GM19395 (cell line): ENCODE data around the gene LRRN3.
A peak's percentile ranks its signal among the peaks of the same experiment; 100 is the strongest.

Experiments used
- ATAC-seq: cut with Tn5 transposase; IDR thresholded peaks from one replicate; pipeline ENCODE4 v1.9.1; 2021; ENCODE audit warnings: mild to moderate bottlenecking, moderate library complexity; ENCODE audit not compliant: unreplicated experiment

Gene LRRN3

GRCh38 chr7:111159426-111159825, 68.5 kb downstream of the LRRN3 start:
- no peak for ATAC-seq

- no peak for ATAC-seq
These were observed 69.4 kb downstream of the LRRN3 start for GRCh38 chr7:111160297-111160696.

DNA sequence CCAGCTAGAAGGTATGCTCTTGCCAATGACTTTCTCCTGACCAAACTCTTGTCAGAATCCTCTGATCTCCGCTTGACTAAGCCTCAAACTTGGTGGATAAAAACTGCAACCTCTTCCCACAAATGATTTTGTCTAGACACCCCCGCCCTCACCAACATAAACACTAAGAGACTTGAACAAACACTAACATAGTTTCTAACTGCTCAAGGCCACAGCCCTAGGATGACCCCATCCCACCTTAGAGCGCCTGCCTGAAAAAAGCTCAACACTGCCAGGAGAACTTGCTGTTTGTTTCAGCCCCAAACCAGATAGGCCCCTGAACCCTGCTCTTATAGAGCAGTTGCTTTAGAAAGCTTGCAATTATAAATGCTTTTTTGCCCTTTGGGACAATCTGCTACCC, 71.8 kb downstream of the LRRN3 start:
- no peak for ATAC-seq

GRCh38 chr7:111164442-111164841, 73.5 kb downstream of the LRRN3 start:
- ATAC-seq: no peak

- no peak for ATAC-seq
These were observed 77.3 kb downstream of the LRRN3 start for GRCh38 chr7:111168182-111168581.

DNA sequence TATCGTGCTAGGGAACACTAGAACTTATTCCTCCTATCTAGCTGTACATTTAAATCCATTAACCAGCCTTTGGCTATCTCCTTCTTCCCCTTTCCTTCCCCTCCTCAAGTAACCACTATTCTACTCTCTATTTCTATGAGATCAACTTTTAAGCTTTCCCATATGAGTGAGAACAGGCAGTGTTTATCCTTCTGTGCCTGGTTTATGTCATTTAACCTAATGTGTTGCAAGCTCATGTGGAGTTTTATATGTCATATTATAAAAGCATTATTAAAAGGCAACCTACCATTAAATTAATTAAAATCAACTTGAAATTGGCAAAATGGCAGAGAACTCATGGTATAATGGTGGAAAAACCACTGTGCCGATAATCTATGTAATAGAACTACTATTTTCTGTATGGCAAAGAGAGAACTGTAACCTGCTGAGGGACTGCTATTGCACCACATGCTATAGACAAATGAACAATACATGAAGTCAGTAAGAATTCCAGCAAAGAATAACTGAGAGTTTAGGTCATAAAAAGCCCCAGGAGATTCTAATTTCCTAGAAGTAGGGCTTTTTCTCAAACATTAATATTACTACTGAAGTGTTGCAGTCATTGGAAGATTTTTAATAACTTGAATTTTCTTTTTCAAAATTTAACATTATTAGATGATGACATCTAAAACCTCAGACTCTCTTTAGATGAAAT, 81.8 kb downstream of the LRRN3 start:
- ATAC-seq: no peak

- ATAC-seq: no peak
These were observed 82.6 kb downstream of the LRRN3 start for GRCh38 chr7:111173528-111173927.

DNA sequence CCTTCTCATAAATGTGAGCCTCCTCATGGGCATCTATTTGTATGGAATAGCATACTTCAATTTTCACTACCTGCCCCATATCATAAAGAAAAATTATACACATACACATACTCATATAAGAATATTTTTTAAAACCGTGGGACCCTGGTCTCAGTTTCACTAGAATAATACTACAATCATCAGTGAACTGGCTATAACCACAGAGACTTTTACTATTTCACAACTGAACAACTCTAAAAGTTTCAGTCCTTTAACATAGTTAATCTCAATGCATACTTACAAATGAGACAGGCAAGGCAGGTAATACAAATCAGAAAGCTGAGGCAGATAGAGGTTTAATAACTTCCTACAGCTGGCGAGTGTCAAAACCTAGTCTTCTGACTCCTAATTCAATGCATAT, 83.1 kb downstream of the LRRN3 start:
- peak; percentile 71 for ATAC-seq

DNA sequence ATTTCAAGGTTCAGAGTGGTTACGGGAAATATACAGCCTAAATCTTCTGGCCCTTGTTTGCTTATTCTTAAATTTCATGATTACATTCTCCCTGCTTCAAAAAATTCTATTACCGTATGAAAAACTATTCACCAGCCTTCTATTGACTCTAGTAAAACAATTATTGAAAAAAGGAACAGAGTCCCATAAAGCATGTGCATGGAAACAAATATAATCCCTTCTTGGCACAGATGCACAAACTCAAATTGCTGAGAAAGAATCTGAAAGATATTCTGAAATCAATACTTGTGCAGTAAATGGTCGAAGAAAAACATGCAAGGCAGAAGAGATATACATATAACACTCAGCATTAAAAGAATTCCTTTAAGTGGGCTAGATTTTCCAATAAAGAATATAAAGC, 83.6 kb downstream of the LRRN3 start:
- no peak for ATAC-seq
